A549 (cell line): ENCODE results near the gene SMYD5. TPM values are rescaled to one million over a fixed set of nuclear protein-coding genes. Genes with fewer than 3 reads are reported as not detected.

Experiments used
- ATAC-seq, 2 experiments: fragments of 200-7000 bp in 1 of 2; fragments of >200 bp in 1 of 2; cut with Nextera tagmentation in 1 of 2; cut with Tn5 transposase in 1 of 2; 3 replicates each; pipeline versions ENCODE4 v1.8.0 to v1.9.1; 2018 to 2020; ENCODE audit warnings: mild to moderate bottlenecking in 1 of 2, moderate library complexity in 1 of 2
- CTCF ChIA-PET: fragments of 300-600 bp; sonication (Branson Sonifier 250); formaldehyde crosslinking; extraction: SDS; loops from one replicate; lab custom pipeline; 2021; ENCODE audit warnings: antibody characterized with exemption, inconsistent platforms; lab: Yijun Ruan, JAX
- POLR2A ChIA-PET: fragments of 350-600 bp; formaldehyde crosslinking; extraction: SDS; loops from one replicate; lab custom pipeline; 2021; ENCODE audit warnings: antibody characterized with exemption, inconsistent platforms; lab: Yijun Ruan, JAX
- DNase-seq, 2 experiments: peaks; one replicate each; pipeline versions ENCODE4 v3.0.0 to v3.0.0-alpha.2; 2011 to 2016; ENCODE audit warnings: low read depth in 1 of 2, low spot score in 1 of 2
- FAIRE-seq: peaks from 2 replicates; lab custom pipeline; 2011; peaks lifted over from hg19 to GRCh38; lab: Jason Lieb, UNC
- H3K27ac ChIP-seq, 2 experiments: fragments of >200 bp; sonication (Bioruptor Twin); formaldehyde crosslinking; 3 replicates each; pipeline ENCODE4 v1.5.1; 2016 to 2017
- H3K4me1 ChIP-seq: fragments of >200 bp; sonication (Bioruptor Twin); formaldehyde crosslinking; 3 replicates; pipeline ENCODE4 v1.6.1; 2016
- H3K4me2 ChIP-seq: fragments of >200 bp; sonication (Bioruptor Twin); formaldehyde crosslinking; 3 replicates; pipeline ENCODE4 v1.6.1; 2016
- H3K4me3 ChIP-seq: fragments of >200 bp; sonication (Bioruptor Twin); formaldehyde crosslinking; 3 replicates; pipeline ENCODE4 v1.5.1; 2016
- H3K9me3 ChIP-seq: fragments of >200 bp; sonication (Bioruptor Twin); formaldehyde crosslinking; 3 replicates; pipeline ENCODE4 v1.6.1; 2016
- BHLHE40 ChIP-seq: IDR thresholded peaks from 2 replicates; pipeline ENCODE4 v1.6.1; 2012; ENCODE audit warnings: low read depth, low read length, inconsistent platforms
- CBX8 ChIP-seq: fragments of 200-600 bp; sonication (generic); IDR thresholded peaks from 2 replicates; pipeline ENCODE4 v1.6.1; 2016
- CEBPB ChIP-seq, 2 experiments: fragments of >200 bp in 1 of 2; sonication (Bioruptor Twin) in 1 of 2; formaldehyde crosslinking in 1 of 2; IDR thresholded peaks; 2 replicates each; pipeline ENCODE4 v1.6.1; 2012 to 2016
- CHD2 ChIP-seq: fragments of 150-350 bp; IDR thresholded peaks from 2 replicates; pipeline ENCODE4 v1.6.1; 2014; ENCODE audit warnings: low read length; ENCODE audit not compliant: partially characterized antibody
- CHD4 ChIP-seq: fragments of 200-600 bp; sonication (generic); IDR thresholded peaks from 2 replicates; pipeline ENCODE4 v1.6.1; 2016; ENCODE audit warnings: antibody characterized with exemption, mild to moderate bottlenecking, borderline replicate concordance
- EHMT2 ChIP-seq: fragments of 200-600 bp; sonication (generic); IDR thresholded peaks from 2 replicates; pipeline ENCODE4 v1.6.1; 2016; ENCODE audit warnings: antibody characterized with exemption, low read depth, mild to moderate bottlenecking, moderate library complexity
- ELK1 ChIP-seq: fragments of 150-350 bp; IDR thresholded peaks from 2 replicates; pipeline ENCODE4 v1.6.1; 2014; ENCODE audit warnings: low read depth, mild to moderate bottlenecking, low read length
- ESRRA ChIP-seq: fragments of 150-350 bp; IDR thresholded peaks from 2 replicates; pipeline ENCODE4 v1.6.1; 2014; ENCODE audit warnings: mild to moderate bottlenecking, low read length, borderline replicate concordance
- FOSB ChIP-seq: fragments of 250-450 bp; sonication (Bioruptor Pico); IDR thresholded peaks from 2 replicates; pipeline ENCODE4 v1.5.0; 2020; ENCODE audit warnings: mild to moderate bottlenecking, moderate library complexity
- FOXS1 ChIP-seq: fragments of 250-450 bp; sonication (Bioruptor Pico); IDR thresholded peaks from 2 replicates; pipeline ENCODE4 v1.5.0; 2020; ENCODE audit warnings: mild to moderate bottlenecking, moderate library complexity
- HDAC2 ChIP-seq: fragments of 200-600 bp; sonication (generic); IDR thresholded peaks from 2 replicates; pipeline ENCODE4 v1.6.1; 2016
- HEYL ChIP-seq: fragments of 250-450 bp; sonication (Bioruptor Pico); IDR thresholded peaks from 2 replicates; pipeline ENCODE4 v1.8.0; 2021; ENCODE audit warnings: mild to moderate bottlenecking, moderate library complexity
- HOXB13 ChIP-seq: fragments of 250-450 bp; sonication (Bioruptor Pico); IDR thresholded peaks from 2 replicates; pipeline ENCODE4 v1.5.0; 2020; ENCODE audit warnings: low read depth, mild to moderate bottlenecking, moderate library complexity
- KDM1A ChIP-seq: fragments of 200-600 bp; sonication (generic); IDR thresholded peaks from 2 replicates; pipeline ENCODE4 v1.6.1; 2016; ENCODE audit warnings: low read depth, mild to moderate bottlenecking
- MAFK ChIP-seq: fragments of 450-650 bp; IDR thresholded peaks from 2 replicates; pipeline ENCODE4 v1.6.1; 2014; ENCODE audit not compliant: partially characterized antibody
- MYC ChIP-seq: IDR thresholded peaks from 2 replicates; pipeline ENCODE4 v1.6.1; 2012; ENCODE audit warnings: mild to moderate bottlenecking, inconsistent platforms, low read length, improper control_type of control experiment, borderline replicate concordance
- NPAS2 ChIP-seq: fragments of 250-450 bp; sonication (Bioruptor Pico); IDR thresholded peaks from 2 replicates; pipeline ENCODE4 v1.8.0; 2022; ENCODE audit warnings: mild to moderate bottlenecking, moderate library complexity, borderline replicate concordance
- PHF8 ChIP-seq: fragments of 200-600 bp; sonication (generic); IDR thresholded peaks from 2 replicates; pipeline ENCODE4 v1.6.1; 2016; ENCODE audit warnings: low read depth, mild to moderate bottlenecking, antibody characterized with exemption, moderate library complexity, borderline replicate concordance
- RCOR1 ChIP-seq: fragments of 150-350 bp; IDR thresholded peaks from 2 replicates; pipeline ENCODE4 v1.6.1; 2014; ENCODE audit warnings: antibody characterized with exemption, low read length, low read depth
- RNF2 ChIP-seq: fragments of 200-600 bp; sonication (generic); IDR thresholded peaks from 2 replicates; pipeline ENCODE4 v1.6.1; 2016; ENCODE audit warnings: low read depth, mild to moderate bottlenecking, antibody characterized with exemption, moderate library complexity, borderline replicate concordance
- SMC3 ChIP-seq: fragments of >200 bp; sonication (Bioruptor Twin); formaldehyde crosslinking; IDR thresholded peaks from 3 replicates; pipeline ENCODE4 v1.6.1; 2018; ENCODE audit warnings: inconsistent platforms
- SREBF2 ChIP-seq: fragments of 450-650 bp; IDR thresholded peaks from 2 replicates; pipeline ENCODE4 v1.6.1; 2014; ENCODE audit warnings: mild to moderate bottlenecking, moderate library complexity
- USF2 ChIP-seq: fragments of 450-650 bp; IDR thresholded peaks from 2 replicates; pipeline ENCODE4 v1.6.1; 2014; ENCODE audit warnings: antibody characterized with exemption
- ZFP36 ChIP-seq: fragments of 450-650 bp; IDR thresholded peaks from 2 replicates; pipeline ENCODE4 v1.6.1; 2014; ENCODE audit warnings: borderline replicate concordance; ENCODE audit not compliant: partially characterized antibody
- ZSCAN20 ChIP-seq: fragments of 250-450 bp; sonication (Bioruptor Pico); IDR thresholded peaks from 2 replicates; pipeline ENCODE4 v1.8.0; 2022; ENCODE audit warnings: mild to moderate bottlenecking, moderate library complexity
- WGBS: methylation state at CpG from one replicate; pipeline ENCODE4 v1.1.6; 2017; ENCODE audit errors: missing lambda C conversion rate; 5-methylcytosine and 5-hydroxymethylcytosine counted together
- polyA plus RNA-seq, 4 experiments: library from polyadenylated mRNA; depleted of rRNA in 3 of 4; stranded (reverse); fragments of >200 nt; fragmentation: RNase III in 1 of 4; extraction: RNeasy Plus Mini Kit Qiagen cat#74134 plus additional on column Dnase treatment in 1 of 4; gene quantifications; 2 replicates in 3 of 4; 3 replicates in 1 of 4; pipeline ENCODE4 v1.2.3, GENCODE V29; 2011 to 2017
- TF ChIP-seq, protein P1 (sequence below): IDR thresholded peaks from 2 replicates; pipeline ENCODE4 v1.6.1; 2012; ENCODE audit warnings: low read depth, borderline replicate concordance
- TF ChIP-seq, protein P2 (sequence below): fragments of >200 bp; sonication (Bioruptor Twin); formaldehyde crosslinking; IDR thresholded peaks from 2 replicates; pipeline ENCODE4 v1.6.1; 2016

SMYD5 gene
- polyA plus RNA-seq, 2 of the 4 experiments (the other 2 are of a cell fraction), result 40.3 to 46.7 TPM

DNA sequence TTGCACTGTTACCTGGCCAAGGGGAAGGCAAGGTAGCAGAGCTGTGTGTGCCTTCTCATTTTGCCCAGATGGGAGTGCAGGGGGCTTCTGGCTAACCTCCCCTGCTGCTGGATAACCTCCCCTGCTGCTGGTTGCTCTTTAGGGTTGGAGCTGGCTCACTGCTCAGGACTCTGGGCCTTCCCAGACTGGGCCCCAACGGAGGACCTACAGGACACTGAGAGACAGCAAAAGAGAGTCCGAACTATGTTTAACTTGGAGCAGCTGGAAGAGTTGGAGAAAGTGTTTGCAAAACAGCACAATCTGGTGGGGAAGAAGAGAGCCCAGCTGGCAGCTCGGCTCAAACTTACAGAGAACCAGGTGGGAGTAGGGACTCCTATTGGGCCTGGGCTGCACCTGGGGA, 5.8 kb upstream of the SMYD5 start:
- FAIRE-seq, result no peak
- POLR2A ChIA-PET, result no interaction called here

GRCh38 chr2:73210019-73210418, 4.0 kb upstream of the SMYD5 start:
- TF ChIP-seq FOSB (CRISPR knock-in tag), result no peak
- TF ChIP-seq HOXB13 (CRISPR knock-in tag), result no peak
- TF ChIP-seq MYC, result no peak
- TF ChIP-seq CBX8, result no peak
- no peak for TF ChIP-seq HEYL (CRISPR knock-in tag)
- TF ChIP-seq ZFP36, result no peak
- TF ChIP-seq FOXS1 (CRISPR knock-in tag), result no peak
- TF ChIP-seq ELK1, result no peak
- TF ChIP-seq KDM1A, result no peak
- TF ChIP-seq ZSCAN20, result no peak
- TF ChIP-seq SMC3, result no peak
- TF ChIP-seq CHD2, result no peak
- TF ChIP-seq RNF2, result no peak
- no peak for TF ChIP-seq PHF8
- no peak for TF ChIP-seq ESRRA
- no peak for TF ChIP-seq SREBF2
- WGBS, result 41% methylated on average over 4 of the region's 4 CpGs
- ChIA-PET POLR2A (interaction anchor here (0.5 kb wide), 1 partner anchor 917 kb away, joined by 3 read pairs; no protein-coding TSS in a partner anchor), CTCF (interaction anchor here (1.0 to 10.2 kb wide), 11 partner anchors 8 to 317 kb away, joined by 3 to 173 read pairs (median 5); no protein-coding TSS in a partner anchor)
- no peak overlapping the region for H3K27ac ChIP-seq
- H3K9me3 ChIP-seq, result no peaks in the 10 kb centered on the region
- no peak overlapping the region for H3K4me3 ChIP-seq
- peaks cover 8% of the 10 kb centered on the region for H3K4me1 ChIP-seq
- DNase-seq (no peak), ATAC-seq (no peak), FAIRE-seq (no peak)
- H3K4me2 ChIP-seq, result no peak overlapping the region

More for the DNA sequence above, 5.8 kb upstream of the SMYD5 start:
- Histone ChIP-seq H3K4me2 (no peak overlapping the region), H3K4me1 (peaks cover 12% of the 10 kb centered on the region; the same call in 2 of the 3 replicates), H3K27ac (no peak overlapping the region), H3K9me3 (no peaks in the 10 kb centered on the region), H3K4me3 (no peak overlapping the region)
- ATAC-seq (no peak), DNase-seq (no peak)
- CTCF ChIA-PET, result interaction anchor here (0.6 to 10.2 kb wide), 7 partner anchors 20 to 1264 kb away, joined by 3 to 173 read pairs (median 5); partner anchors contain the start of gene MRPL53
- WGBS, result 66% methylated on average over 3 of the region's 3 CpGs
- TF ChIP-seq ESRRA (no peak), RCOR1 (no peak), ZFP36 (no peak), NPAS2 (no peak), USF2 (no peak), BHLHE40 (no peak), ELK1 (no peak), HDAC2 (no peak), PHF8 (no peak), CHD4 (no peak), CEBPB (IDR thresholded peaks at IDR 0.05) (no peak), EHMT2 (no peak), MAFK (no peak)
- TF ChIP-seq, protein P1, sequence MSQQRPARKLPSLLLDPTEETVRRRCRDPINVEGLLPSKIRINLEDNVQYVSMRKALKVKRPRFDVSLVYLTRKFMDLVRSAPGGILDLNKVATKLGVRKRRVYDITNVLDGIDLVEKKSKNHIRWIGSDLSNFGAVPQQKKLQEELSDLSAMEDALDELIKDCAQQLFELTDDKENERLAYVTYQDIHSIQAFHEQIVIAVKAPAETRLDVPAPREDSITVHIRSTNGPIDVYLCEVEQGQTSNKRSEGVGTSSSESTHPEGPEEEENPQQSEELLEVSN, result no peak
- TF ChIP-seq, protein P2, sequence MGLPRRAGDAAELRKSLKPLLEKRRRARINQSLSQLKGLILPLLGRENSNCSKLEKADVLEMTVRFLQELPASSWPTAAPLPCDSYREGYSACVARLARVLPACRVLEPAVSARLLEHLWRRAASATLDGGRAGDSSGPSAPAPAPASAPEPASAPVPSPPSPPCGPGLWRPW, result no peak
